Transverse colon (tissue), 4 donors: ENCODE measurements around the gene XYLT1. TPM values are rescaled to one million over a fixed set of nuclear protein-coding genes. Genes with fewer than 3 reads are reported as not detected.

Source experiments
- DNase-seq: peaks from one replicate; pipeline ENCODE4 v3.0.0-alpha.2; 2019
- H3K27ac ChIP-seq, 4 donors: fragments of 200-600 bp; sonication (generic); 2 replicates each; pipeline ENCODE4 v1.5.1; 2016 to 2018; ENCODE audit warnings: inconsistent platforms in 4 of 4
- H3K27me3 ChIP-seq: fragments of 200-600 bp; sonication (generic); 2 replicates; pipeline ENCODE4 v1.5.1; 2017; ENCODE audit warnings: inconsistent platforms
- H3K36me3 ChIP-seq, 4 donors: fragments of 200-600 bp; sonication (generic); 2 replicates each; pipeline ENCODE4 v1.5.1; 2017 to 2019; ENCODE audit warnings: inconsistent platforms in 4 of 4
- H3K4me1 ChIP-seq, 4 donors: fragments of 200-600 bp; sonication (generic); 2 replicates each; pipeline ENCODE4 v1.5.1; 2017 to 2020; ENCODE audit warnings: inconsistent platforms in 4 of 4
- H3K4me3 ChIP-seq, 4 donors: fragments of 200-600 bp; sonication (generic); 1 replicate in 1 of 4; 2 replicates in 3 of 4; pipeline versions ENCODE4 v1.5.1 to v1.6.1; 2017 to 2019; ENCODE audit warnings: inconsistent platforms in 4 of 4
- H3K9me3 ChIP-seq, 2 donors: fragments of 200-600 bp; sonication (generic); 2 replicates each; pipeline ENCODE4 v1.5.1; 2017 to 2019; ENCODE audit warnings: inconsistent platforms in 2 of 2
- EP300 ChIP-seq: sonication (generic); formaldehyde crosslinking; IDR thresholded peaks from one replicate; pipeline ENCODE4 v1.6.1; 2017; ENCODE audit warnings: antibody characterized with exemption, low read depth
- POLR2A ChIP-seq: fragments of 450-650 bp; IDR thresholded peaks from one replicate; pipeline ENCODE4 v1.6.1; 2016; ENCODE audit warnings: antibody characterized with exemption, mild to moderate bottlenecking, moderate library complexity
- POLR2AphosphoS5 ChIP-seq, 3 donors: sonication (generic); formaldehyde crosslinking; IDR thresholded peaks; one replicate each; pipeline ENCODE4 v1.6.1; 2016; ENCODE audit warnings: antibody characterized with exemption in 3 of 3
- WGBS, 2 donors: methylation state at CpG; one replicate each; pipeline ENCODE4 v1.1.5; 2018; ENCODE audit warnings: low coverage in 1 of 2; 5-methylcytosine and 5-hydroxymethylcytosine counted together
- in situ Hi-C, 4 donors: fragments of 200-750 bp; cut with MboI; loops; one replicate each; pipeline versions ENCODE4 v1.15.0 to v1.15.1; 2017; ENCODE audit warnings: low sequenced_read_pairs in 3 of 4, low pct_ligation_motif_present in 1 of 4, low pct_unique_long_range_greater_than_20kb in 1 of 4
- intact Hi-C: fragments of 100-400 bp; cut with DNase I; formaldehyde crosslinking; loops from one replicate; pipeline ENCODE4 v1.15.1; 2023; ENCODE audit warnings: low total_unique reads
- total RNA-seq, 4 donors: library from RNA; depleted of rRNA; stranded (reverse); fragments of >200 nt; gene quantifications; one replicate each; pipeline ENCODE4 v1.1.0, GENCODE V29; 2016
- TF ChIP-seq, protein P1 (sequence below), 5 experiments: fragments of 200-600 bp in 3 of 5; fragments of 450-650 bp in 2 of 5; sonication (generic) in 3 of 5; IDR thresholded peaks; 1 replicate in 2 of 5; 2 replicates in 3 of 5; pipeline ENCODE4 v1.5.1; 2016 to 2017; ENCODE audit warnings: antibody characterized with exemption in 5 of 5, inconsistent platforms in 3 of 5, mild to moderate bottlenecking in 2 of 5, moderate library complexity in 1 of 5

Gene XYLT1
- total RNA-seq, 4 donors from 2014 or later, result 22.3 to 44.6 (median 39.4) TPM

DNA sequence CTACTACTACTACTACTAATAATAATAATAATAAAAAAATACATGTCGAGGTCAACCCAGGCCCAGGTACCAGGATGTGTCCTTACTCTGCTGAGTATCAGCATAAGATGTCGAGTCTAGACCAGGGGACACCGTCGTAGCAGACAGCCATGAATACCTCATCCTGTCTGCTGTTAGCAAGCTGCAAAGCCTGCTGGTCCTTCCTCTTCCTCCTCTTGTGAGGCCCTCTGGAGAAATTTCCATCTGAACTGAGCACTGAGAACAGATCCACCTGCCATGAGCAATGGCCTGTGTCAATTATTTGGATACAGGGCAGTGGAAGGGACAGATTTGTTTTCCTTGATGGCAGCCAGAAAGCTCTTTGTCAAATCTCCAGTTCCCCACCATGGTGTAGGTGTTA is 168.5 kb downstream of the XYLT1 start:
- in situ Hi-C loops (no loop called here), intact Hi-C loops (loop anchor here (10.0 kb wide), 1 partner anchor 163 kb away; no protein-coding TSS in a partner anchor)
- Histone ChIP-seq H3K4me1 (peaks cover 31 to 57% (median 45%) of the 10 kb centered on the region in 4 donors), H3K27me3 (no peaks in the 10 kb centered on the region), H3K9me3 (no peaks in the 10 kb centered on the region), H3K36me3 (no peaks in the 10 kb centered on the region), H3K4me3 (no peak overlapping the region), H3K27ac (peak overlapping the region; percentile 76 to 88 (median 86))
- WGBS, 2 donors, result 72% methylated on average over 4 of the region's 4 CpGs; no CpG with 5 or more reads in 1 of the 2 donors
- no peak for DNase-seq
- TF ChIP-seq POLR2A (no peak), EP300 (no peak), POLR2AphosphoS5 (IDR thresholded peaks at IDR 0.05) (no peak)
- TF ChIP-seq, protein P1, sequence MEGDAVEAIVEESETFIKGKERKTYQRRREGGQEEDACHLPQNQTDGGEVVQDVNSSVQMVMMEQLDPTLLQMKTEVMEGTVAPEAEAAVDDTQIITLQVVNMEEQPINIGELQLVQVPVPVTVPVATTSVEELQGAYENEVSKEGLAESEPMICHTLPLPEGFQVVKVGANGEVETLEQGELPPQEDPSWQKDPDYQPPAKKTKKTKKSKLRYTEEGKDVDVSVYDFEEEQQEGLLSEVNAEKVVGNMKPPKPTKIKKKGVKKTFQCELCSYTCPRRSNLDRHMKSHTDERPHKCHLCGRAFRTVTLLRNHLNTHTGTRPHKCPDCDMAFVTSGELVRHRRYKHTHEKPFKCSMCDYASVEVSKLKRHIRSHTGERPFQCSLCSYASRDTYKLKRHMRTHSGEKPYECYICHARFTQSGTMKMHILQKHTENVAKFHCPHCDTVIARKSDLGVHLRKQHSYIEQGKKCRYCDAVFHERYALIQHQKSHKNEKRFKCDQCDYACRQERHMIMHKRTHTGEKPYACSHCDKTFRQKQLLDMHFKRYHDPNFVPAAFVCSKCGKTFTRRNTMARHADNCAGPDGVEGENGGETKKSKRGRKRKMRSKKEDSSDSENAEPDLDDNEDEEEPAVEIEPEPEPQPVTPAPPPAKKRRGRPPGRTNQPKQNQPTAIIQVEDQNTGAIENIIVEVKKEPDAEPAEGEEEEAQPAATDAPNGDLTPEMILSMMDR (IDR thresholded peaks at IDR 0.05), result no peak

DNA sequence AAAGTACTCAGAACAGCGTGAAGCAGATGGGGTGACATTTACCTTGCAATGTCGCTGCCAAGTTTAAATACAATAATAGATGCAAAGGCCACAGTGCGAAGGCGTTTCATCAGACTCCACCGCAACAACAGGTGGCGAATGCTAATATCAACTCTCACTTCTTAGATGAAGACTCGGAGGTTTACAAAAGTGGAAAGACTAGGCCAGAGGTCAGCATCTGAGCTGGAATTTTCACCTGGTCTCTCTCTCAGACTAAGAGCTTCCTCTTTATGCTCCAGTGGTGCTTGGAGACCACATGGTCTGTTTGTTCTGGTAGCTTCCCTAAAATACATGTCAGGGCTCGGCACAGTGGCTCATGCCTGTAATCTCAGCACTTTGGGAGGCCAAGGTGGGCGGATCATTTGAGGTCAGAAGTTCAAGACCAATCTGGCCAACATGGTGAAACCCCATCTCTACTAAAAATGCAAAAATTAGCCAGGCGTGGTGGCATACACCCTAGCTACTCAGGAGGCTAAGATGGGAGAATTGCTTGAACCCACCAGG is 169.1 kb downstream of the XYLT1 start:
- WGBS, 2 donors, result 44 to 48% methylated on average over 7 to 10 of the region's 10 CpGs
- no peaks in the 10 kb centered on the region for H3K9me3 ChIP-seq
- H3K4me1 ChIP-seq, result peaks cover 29 to 57% (median 46%) of the 10 kb centered on the region in 4 donors
- TF ChIP-seq POLR2A (no peak), POLR2AphosphoS5 (IDR thresholded peaks at IDR 0.05) (peak in 2 of 3 donors; percentile 33 to 36), EP300 (no peak)
- TF ChIP-seq, protein P1 (IDR thresholded peaks at IDR 0.05), result no peak
- H3K27me3 ChIP-seq, result no peaks in the 10 kb centered on the region
- H3K4me3 ChIP-seq, result no peak overlapping the region
- intact Hi-C loops, result loop anchor here (10.0 kb wide), 1 partner anchor 163 kb away; no protein-coding TSS in a partner anchor
- DNase-seq, result peak; percentile 55
- peak overlapping the region; percentile 76 to 88 (median 86) for H3K27ac ChIP-seq
- no peaks in the 10 kb centered on the region for H3K36me3 ChIP-seq
- in situ Hi-C loops, result no loop called here

- TF ChIP-seq, protein P1 (IDR thresholded peaks at IDR 0.05), result no peak
- TF ChIP-seq POLR2AphosphoS5 (IDR thresholded peaks at IDR 0.05) (no peak), POLR2A (no peak), EP300 (no peak)
- H3K36me3 ChIP-seq, result no peaks in the 10 kb centered on the region
- in situ Hi-C loops, result no loop called here
- DNase-seq, result no peak
- no peaks in the 10 kb centered on the region for H3K27me3 ChIP-seq
- no peak overlapping the region for H3K4me3 ChIP-seq
- peak overlapping the region in 3 of 4 donors; percentile 76 to 86 (median 85) for H3K27ac ChIP-seq
- H3K4me1 ChIP-seq, result peaks cover 28 to 59% (median 49%) of the 10 kb centered on the region in 4 donors
- intact Hi-C loops, result loop anchor here (10.0 kb wide), 1 partner anchor 164 kb away; no protein-coding TSS in a partner anchor
- no peaks in the 10 kb centered on the region for H3K9me3 ChIP-seq
- 86 to 95% methylated on average over 2 to 4 of the region's 4 CpGs for WGBS, 2 donors
These were observed 169.6 kb downstream of the XYLT1 start for GRCh38 chr16:17301184-17301583.

DNA sequence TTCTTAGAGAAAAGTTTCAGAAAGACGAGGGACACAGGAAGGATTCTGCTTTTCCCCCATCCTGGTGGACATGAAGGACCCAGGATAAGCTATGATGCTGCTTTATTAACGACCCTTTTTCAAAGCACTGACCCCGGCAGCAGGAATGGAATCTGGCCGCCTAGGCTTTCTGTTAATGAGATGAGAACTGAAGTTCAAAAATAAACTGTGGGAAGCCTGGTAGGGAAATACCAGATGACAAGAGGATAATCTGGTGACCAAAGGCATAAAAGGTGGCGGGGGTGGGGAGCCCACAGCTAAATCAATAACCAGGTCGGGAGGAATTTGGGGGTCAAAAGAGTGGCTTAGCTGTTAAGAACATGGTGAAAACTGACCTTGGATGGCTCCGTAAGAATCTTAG is 171.0 kb downstream of the XYLT1 start:
- H3K4me1 ChIP-seq, result peaks cover 20 to 46% (median 39%) of the 10 kb centered on the region in 4 donors
- 76 to 80% methylated on average over 5 to 7 of the region's 7 CpGs for WGBS, 2 donors
- intact Hi-C loops, result loop anchor here (10.0 kb wide), 1 partner anchor 165 kb away; no protein-coding TSS in a partner anchor

More for the DNA sequence above, 171.0 kb downstream of the XYLT1 start:
- no peaks in the 10 kb centered on the region for H3K36me3 ChIP-seq
- H3K27ac ChIP-seq, result no peak overlapping the region
- no peaks in the 10 kb centered on the region for H3K27me3 ChIP-seq
- no peak overlapping the region for H3K4me3 ChIP-seq
- no peaks in the 10 kb centered on the region for H3K9me3 ChIP-seq
- DNase-seq, result no peak
- in situ Hi-C loops, result no loop called here
- TF ChIP-seq, protein P1 (IDR thresholded peaks at IDR 0.05), result no peak
- TF ChIP-seq EP300 (no peak), POLR2AphosphoS5 (IDR thresholded peaks at IDR 0.05) (no peak), POLR2A (no peak)
